NCI-H82 treated with DMSO at 0.1 percent for 48 hours (cell line): ENCODE measurements around the gene DDX19B.
"Not testable (repeated sequence)": the region's sequence is repeated elsewhere in the genome, so short reads cannot be mapped to it uniquely, and the experiment has no call there.

Experiments used
- DNase-seq: peaks from one replicate; lab custom pipeline; 2025; ENCODE audit not compliant: unreplicated experiment; lab: John Stamatoyannopoulos, UW

The DDX19B gene

DNA sequence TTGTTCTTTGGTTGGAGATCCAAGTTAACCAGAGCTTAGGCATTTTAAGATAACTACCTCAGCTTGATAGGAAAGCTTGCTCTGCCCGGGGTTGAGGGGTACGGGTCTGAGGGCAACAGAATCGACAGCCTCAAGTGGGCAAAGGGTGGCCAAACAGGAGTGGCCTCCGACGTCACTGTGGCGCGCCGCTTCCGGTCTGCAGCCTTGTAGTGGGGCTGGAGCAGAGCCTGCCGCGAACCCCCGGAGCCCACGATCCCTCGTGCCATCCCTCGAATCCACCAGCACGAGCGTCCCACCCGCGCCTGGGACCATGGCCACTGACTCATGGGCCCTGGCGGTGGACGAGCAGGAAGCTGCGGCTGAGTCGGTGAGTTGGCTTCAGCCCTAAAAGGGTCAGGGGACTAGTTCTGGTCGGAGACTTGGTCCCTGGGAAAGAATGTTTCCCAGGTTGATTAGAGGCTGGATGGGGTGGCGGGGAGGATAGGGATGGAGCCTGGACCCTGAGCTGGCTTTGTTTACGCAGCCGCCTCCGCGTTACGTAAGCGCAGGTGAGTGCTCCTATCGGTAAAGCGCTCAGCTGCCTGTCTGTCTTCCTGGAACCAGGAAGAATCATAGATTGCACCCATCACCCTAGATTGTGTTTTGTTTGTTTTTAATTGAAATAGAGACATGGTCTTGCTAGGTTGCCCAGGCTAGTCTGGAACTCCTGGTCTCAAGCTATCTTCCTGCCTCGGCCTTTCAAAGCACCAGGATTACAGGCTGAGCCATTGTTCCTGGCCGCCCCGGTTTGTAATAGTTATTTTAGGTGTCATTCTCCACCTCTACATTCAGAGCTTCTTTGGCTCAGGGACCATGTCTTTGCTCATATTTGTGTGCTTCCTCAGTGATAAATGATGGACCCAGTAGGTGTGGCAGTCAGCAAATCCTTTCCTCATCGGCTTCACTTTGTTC, at the start of gene DDX19B:
DDX19B (plus strand) TSS at position 199 of the 951 bp plus-strand sequence; CDS start at position 311, 112 bp downstream.
- DNase-seq, result no peak

DNA sequence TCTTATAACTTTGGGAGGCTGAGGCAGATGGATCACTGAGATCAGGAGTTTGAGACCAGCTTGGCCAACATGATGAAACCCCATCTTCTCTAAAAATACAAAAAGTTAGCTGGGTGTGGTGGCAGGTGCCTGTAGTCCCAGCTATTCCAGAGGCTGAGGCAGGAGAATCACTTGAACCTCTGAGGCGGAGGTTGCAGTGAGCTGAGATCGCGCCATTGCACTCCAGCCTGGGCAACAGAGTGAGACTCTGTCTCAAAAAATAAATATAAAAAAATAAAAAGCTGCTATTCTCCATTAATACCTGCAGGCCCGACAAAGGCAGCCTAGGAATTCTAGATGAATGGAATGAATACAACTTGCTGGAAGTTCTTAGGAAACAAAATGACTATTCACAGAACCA, 49.3 kb upstream of the DDX19B start:
- DNase-seq, result not testable (repeated sequence)

DNA sequence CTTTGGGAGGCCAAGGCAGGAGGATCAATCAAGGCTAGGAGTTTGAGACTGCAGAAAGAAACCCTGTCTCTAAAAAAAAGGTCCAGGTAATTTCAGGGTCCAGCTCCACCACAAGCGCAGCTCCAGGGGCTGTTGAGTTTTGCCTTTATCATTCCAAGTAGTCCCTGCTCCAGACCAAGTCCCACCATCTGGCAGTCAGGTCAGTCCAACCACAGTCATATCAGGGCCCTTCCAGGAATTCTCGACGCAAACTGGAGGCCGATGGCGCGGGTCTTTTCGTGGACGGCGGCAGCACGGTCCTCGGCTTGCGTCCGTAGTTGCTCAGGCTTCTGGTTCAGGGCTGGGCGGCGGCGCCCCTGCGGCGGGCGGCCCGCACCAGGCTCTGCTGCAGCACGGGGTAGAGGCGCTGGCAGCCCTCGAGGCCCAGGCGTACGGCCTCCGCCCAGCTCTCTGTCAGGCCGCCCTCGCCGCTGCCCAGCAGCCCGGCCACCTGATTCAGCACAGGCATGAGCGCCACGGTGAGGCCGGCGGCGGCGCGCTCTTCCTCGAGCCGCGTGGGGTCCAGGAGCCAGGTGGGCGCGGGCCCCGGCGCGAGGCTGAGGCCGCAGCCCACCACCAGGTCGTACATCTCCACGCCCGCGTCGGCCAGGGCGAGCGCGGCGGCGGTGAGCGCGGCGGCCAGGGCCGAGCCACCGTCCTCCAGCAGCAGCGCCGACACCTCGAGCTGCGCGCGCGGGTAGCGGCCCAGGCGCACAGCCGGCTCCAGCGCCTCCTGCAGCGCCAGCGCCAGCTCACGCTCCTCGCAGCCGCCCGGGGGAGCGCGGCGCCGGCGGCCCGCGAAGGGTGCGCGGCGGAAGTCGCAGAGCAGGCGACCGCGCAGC, 48.0 kb upstream of the DDX19B start:
- DNase-seq, result no peak

DNA sequence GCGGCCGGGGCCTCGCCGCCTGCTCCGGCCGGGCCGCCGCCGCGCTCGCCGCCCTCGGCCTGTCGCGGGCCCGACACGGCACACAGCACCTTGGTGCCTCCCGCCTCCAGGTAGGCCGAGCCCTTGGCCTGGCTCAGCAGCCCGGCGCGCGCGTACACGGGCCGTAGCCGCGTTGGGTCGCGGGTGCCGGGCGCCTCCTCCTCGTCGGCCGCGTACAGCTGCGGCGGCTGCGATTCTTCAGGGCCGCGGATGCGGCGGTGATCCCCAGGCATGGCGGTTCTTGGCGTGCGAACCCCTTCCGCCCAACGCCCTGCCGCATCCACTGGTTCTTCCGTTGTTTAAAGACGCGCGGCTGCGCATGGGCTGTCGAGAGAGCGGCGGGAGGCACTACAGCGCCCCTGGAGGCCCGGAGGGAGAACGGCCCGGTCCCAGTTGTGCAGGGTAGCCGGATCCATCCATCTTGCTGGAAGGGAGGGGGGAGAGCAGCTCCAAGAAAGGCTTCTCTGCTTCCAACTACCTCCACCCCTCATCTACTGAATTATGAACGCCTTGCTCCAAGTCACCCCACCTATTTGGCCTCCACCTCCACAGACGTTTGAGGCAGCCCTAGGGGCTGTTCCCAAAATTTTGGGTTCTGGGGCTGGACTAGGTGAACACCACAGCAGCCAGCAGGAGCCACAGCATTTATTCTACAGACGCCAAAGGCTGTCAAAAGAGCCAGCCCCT, 47.2 kb upstream of the DDX19B start, which contains the start of gene EXOSC6:
EXOSC6 (minus strand) TSS at position 312 of the 726 bp plus-strand sequence; CDS start at position 272, 40 bp downstream.
- peak; percentile 81 for DNase-seq

DNA sequence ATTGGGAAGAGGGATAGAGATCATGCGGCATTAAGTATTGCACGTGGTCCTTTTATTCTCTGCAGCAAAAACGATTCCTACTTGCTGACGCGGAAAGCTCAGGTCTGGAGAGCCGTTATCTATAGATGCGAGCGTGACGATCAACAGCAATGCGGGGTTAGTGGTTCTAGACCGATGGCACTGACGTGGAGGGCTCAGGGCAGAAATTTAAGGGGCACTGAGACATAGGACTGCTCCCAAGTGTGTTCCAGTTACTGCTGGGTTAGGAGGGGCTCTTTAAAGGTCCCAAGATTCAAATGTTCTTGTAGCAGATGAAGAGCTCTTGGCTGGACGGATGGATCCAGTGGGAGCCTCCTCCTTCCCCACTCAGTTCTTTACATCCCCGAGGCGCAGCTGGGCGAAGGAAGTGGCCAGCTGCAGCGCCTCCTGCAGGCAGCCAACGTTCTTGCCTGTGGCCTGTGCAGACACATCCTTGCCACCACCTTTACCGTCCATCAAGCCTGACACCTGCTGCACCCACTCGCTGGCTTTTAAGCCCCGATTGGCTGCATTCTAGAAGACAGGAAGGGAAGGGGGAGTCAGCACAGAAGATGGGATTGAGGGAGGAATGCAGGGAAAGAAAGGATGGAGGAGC, 46.5 kb upstream of the DDX19B start:
- DNase-seq, result no peak

DNA sequence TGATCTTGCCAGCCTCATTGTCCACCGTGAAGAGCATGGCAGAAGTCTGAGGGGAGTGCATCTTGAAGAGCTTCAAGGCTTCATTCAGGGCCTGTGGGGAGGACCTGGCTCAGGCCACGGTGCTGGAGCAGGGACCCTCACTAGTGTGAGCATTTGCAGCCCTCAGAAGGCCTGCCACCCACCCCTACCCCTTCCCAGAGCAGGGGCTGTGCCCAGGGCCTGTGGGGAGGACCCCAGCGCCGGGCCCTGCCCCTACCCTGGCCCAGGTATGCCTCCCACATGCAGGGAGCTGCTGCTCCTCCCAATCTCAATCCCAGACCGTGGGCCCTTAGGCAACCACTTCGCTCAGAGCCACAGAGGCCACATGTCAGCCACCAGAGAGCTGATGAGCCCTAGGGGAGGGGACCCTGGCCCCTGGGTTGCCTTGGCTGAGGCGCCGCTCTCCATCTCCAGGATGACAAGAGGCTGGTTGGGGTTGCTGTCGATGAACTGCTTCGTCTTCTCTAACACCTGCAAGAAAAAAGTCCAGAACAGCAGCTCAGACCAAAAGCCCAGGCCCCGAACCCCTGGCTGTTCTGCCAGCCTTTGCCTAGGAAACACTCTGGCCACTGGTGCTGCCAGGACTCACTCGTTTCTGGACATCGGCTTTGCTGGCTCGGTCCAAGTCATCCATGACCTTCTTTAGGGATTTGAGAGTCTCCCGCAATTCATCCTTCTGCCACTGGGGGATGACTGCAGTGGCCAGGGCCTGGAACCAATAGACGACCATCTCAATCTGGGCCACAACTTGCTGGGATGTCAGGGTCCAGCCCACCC, 45.5 kb upstream of the DDX19B start:
- DNase-seq, result no peak

DNA sequence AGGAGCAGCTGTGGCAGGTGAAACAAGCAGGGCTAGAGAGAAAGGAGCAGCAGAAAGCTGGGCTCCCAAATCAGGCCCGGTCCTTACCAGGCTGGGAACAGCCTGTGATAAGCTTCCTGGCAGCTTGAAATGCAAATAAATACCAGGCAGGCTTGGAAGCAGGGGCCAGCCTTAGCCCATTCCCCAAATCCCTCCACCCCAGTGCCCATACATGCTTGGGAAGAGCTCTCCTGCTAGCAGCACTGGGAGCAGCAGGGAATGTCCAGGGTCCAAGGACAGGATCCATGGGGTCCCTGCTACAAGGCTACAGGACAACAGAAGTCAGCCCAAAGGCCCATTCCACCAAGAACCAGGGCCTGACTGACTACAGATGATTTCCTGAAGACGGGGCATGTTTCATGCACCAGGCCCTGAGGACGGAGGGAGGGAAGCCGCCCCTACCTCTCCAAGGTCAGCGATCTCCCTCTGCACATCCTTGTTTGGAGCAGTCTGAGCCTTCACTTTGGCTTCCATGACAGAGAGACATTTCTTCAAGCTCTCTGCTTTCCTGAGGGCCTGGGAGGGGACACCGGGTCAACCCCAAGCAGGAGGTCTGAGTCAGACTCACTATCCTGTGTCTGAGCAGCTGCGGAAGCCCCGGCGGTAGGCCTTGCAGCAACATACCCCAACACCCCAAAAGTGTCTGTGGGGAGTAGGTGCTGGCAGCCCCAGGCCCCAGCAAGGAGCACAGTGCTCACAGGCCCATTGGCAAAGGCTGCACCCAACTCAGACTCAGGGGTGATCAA, 44.6 kb upstream of the DDX19B start:
- DNase-seq, result no peak

DNA sequence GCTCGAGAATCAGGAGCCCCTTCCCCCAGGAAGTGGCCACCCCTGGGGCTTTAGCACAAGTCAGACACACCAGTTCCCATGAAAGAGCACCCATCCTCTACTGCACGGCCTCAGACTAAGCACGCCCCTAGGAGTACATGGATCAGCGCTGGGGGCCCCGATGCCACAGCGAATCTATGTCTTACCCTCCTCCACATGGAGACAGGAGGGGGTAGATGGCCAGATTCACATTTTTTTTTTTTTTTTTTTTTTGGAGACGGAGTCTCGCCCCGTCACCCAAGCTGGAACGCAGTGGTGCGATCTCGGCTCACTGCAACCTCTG, 44.1 kb upstream of the DDX19B start:
- DNase-seq, result no peak

DNA sequence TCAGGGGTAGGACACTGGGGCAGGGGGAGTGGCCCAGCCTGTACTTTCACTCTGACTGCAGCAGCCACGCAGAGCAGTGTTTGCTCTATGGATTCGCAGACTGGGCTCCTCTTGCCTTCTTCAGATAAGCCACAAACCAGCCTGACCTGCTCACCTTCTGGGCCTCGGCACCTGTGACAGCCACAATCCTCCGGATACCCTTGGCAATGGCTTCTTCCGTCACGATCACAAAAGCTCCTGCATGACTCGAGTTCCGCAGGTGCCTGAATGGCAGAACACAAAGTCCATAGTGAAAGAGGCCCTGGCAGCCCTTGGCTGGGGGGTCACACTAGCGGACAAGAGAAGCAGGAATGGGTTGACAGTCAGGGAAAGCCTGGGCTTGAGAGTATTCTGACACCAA, 43.4 kb upstream of the DDX19B start:
- no peak for DNase-seq

DNA sequence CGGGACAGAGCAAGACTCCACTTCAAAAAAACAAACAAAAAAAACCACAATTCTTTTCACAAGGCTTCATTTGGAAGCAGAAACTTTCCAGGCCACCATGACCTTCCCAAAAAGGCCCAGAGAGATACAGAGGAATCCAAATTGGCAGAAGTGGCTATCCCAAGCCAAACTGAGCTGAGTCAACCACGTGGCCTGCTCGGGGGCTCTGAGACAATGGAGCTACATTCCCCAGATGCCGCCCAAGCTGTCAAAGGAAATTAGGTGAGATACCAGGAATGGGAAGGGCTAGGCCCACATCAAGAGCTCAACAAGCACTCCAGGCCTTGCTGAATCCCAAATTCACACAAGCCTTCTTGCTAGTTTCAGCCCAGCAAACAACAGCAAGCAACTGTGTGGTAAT, 41.6 kb upstream of the DDX19B start:
- DNase-seq, result no peak

DNA sequence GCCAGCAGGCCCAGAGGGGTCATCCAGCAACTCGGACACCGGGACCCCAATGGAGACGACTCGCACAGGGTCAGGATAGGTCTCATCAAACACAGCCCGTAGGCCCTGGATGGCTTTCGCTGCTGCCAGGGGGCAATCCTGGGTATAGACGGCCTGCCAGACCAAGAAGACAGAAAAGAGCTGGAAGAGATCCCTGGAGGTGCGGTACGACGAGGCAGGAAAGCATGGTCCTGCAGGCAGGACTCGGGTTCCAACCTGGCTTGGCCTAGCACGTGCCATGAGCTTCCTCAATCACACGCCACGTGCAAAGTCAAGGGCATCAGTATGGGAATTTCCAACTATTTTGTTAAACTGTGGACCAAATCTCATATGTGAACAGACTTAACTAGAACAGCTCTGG, 40.9 kb upstream of the DDX19B start:
- no peak for DNase-seq

DNA sequence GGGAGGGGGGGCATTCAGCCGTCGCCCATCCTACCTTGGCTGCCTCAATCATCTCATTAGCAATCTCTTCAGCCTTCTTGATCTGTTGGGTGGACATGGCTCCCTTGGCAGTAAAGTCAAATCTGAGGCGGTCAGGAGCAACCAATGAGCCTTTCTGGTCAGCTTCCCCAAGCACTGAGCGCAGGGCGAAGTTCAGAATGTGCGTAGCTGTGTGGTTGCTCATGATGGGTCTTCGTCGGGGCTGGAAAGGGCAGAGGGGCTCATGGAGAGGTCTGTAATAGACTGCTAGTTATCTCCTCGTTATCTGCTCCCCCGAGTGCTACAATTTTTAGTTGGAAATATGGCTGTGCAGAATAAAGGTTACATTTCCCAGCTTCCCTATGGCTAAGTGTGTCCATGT, 40.0 kb upstream of the DDX19B start:
- DNase-seq, result no peak

DNA sequence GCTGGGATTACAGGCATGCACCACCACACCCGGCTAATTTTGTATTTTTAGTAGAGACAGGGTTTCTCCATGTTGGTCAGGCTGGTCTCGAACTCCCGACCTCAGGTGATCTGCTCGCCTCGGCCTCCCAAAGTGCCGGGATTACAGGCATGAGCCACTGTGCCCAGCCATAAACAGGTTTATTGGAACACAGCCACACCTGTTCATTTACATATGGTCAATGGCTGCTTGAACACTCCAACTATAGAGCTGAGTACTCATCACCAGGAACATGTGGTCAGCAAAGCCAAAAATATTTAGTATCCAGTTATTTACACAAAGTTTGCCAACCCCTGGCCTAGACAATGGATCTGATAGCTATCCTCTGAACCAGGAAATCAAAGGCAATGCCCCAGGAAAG, 39.1 kb upstream of the DDX19B start:
- not testable (repeated sequence) for DNase-seq

DNA sequence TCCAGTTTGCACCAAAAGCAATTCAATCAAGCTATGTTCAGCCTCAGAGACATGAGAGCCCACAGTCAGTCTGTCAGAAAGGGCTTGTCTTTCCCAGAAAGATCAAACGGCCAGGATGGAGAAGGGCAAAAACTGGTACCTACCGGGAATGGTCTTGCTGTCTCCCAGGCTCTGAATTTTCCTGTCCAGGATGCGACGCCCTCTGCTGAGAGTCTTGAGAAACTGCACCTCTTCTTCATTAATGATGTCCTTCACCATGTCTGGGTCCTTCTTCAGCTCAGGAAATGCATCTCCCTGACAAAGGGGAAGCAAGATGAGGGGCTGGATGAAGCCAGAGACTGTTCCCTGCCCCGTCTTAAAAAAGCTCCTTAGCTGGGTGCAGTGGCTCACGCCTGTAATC, 31.5 kb upstream of the DDX19B start:
- peak; percentile 20 for DNase-seq

DNA sequence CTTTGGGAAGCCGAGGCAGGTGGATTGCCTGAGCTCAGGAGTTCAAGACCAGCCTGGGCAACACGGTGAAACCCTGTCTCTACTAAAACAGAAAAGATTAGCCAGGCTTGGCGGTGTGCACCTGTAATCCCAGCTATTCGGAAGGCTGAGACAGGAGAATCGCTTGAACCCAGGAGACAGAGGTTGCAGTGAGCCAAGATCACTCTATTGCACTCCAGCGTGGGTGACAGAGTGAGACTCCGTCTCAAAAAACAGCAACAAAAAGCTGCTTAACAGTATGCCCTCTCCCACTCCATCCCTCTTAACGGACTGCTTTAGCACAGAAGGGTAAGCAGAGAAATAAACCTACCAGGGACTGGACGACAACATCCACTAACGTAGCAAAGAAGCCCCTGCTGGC, 31.1 kb upstream of the DDX19B start:
- DNase-seq, result not testable (repeated sequence)

DNA sequence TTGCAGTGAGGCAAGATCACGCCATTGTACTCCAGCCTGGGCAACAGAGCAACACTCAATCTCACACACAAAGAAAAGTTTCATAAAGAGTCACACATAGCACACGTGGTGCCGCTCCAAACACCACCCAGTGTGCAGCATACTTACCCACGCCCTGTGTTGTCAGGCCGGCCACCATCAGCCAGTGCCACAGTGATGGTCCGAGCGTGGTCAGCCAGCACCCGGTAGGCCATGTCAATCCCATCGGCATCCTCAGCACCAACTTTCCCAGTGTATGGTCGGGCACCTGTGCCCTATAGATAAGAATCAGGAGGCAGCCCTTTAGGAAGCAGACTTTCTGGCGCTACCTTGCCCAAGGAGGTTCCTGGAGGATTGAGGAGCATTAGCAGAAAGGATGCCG, 29.5 kb upstream of the DDX19B start:
- no peak for DNase-seq

DNA sequence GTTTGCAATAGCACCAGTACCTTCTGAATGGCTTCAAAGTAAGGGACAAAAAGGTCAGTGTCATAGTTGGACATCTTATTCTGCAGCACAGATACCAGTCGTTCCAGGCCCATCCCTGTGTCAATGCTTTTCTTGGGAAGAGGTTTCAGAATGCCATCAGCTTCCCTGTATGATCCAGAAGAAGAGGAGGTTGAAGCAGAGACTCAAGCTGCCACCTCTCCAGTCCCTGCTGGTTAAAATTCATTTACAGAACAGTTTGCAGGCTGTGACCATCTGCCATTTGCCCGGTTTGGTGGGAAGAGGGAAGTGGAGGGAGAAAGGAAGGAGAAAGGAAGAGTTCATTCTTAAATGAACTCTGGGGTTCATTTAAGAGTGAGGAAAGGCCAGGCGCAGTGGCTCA, 28.8 kb upstream of the DDX19B start:
- DNase-seq, result no peak

DNA sequence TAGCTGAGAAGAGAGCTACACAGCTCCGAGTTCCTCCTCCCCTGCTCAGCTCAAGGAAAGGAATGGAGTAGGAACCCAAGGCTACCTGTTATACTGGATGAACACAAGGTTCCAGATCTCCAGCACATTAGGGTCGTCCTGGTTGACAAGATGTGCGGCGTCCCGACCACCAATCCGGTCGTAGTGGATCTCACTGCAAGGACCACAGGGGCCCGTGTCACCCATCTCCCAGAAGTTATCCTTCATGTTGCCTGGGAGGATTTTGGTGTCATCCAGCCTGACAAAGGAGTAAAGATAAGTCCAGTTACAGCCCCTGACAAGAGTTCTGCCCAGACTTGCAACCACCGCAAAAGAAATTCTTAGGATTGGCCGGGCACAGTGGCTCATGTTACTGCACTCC, 27.3 kb upstream of the DDX19B start:
- no peak for DNase-seq

DNA sequence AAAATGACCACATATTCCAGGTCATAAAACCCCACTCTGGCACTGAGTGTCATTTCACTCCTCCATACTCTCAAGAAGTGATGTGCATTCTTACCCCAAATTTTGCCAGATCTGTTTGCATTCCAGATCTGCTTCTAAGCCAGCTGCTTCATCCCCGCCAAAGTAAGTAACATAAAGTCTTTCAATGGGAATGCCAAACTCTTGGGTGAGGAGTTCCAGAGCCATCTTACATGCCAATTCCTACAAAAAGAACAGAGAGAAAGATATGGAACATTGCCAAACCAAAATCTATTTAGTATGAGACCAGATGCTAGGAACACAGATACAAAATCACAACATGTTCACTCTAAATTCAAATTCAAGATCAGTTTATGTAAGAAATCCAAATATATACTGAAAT, 22.6 kb upstream of the DDX19B start:
- DNase-seq, result no peak
